ENCODE measurements around the gene ZNF232. TPM values are rescaled to one million over a fixed set of nuclear protein-coding genes. Genes with fewer than 3 reads are reported as not detected.
"Not testable (repeated sequence)": the region's sequence is repeated elsewhere in the genome, so short reads cannot be mapped to it uniquely, and the experiment has no call there.

ZNF232 gene
- total RNA-seq, 1 donor, result 8.3 TPM

DNA sequence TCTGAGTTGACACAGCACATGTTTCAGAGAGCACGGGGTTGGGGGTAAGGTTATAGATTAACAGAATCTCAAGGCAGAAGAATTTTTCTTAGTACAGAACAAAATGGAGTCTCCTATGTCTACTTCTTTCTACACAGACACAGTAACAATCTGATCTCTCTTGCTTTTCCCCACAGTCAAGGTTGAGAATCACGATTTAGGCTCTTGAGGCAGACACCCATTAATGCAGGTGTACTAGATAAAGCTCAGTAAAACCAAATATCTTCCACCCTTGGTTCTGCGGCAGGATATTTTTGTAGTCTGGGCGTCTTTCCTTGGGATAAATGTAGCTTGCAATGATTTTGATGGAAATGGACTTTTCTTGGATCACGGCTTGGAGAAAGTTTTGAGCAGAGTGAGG is 36.2 kb downstream of the ZNF232 start:
- not testable (repeated sequence) for H3K4me3 ChIP-seq (ENCODE audit: insufficient read depth, low read length); H3K27ac ChIP-seq (ENCODE audit: low read depth, low read length); H3K36me3 ChIP-seq (ENCODE audit: insufficient read depth, low read length); DNase-seq (ENCODE audit: insufficient read length, low spot score, missing footprints); H4K20me1 ChIP-seq (ENCODE audit: insufficient read depth, low read length); H3K4me2 ChIP-seq (ENCODE audit: insufficient read depth, low read length); H2AFZ ChIP-seq (ENCODE audit: low read length); H3K27me3 ChIP-seq (ENCODE audit: insufficient read depth, low read length); H3K79me2 ChIP-seq (ENCODE audit: insufficient read depth, low read length); H3K9me3 ChIP-seq (ENCODE audit: low read depth, low read length); H3K4me1 ChIP-seq (ENCODE audit: insufficient read depth, low read length)

DNA sequence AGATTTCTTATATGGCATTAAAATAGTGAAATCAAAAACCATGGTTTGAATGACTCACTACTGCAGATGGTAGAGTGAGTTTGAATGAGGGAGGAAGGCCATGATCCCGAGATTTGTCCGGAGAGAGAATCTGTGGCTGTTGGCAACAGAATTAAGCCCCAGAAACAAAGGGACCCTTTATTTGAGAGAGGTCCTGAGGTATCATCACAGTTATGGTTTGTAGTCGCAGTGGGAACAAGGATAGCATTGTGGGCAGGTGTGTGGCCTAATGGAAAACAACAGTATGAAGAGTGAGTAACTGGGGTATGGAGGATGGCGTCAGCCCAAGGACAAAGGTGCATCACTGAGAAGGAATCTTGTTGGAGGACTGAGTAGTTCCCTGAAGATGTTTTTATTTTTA is 42.0 kb downstream of the ZNF232 start:
- Histone ChIP-seq H2AFZ (ENCODE audit: low read length) (no peak overlapping the region), H3K4me2 (ENCODE audit: insufficient read depth, low read length) (no peak overlapping the region), H3K27ac (ENCODE audit: low read depth, low read length) (no peak overlapping the region), H4K20me1 (ENCODE audit: insufficient read depth, low read length) (no peaks in the 10 kb centered on the region), H3K4me3 (ENCODE audit: insufficient read depth, low read length) (no peak overlapping the region), H3K9me3 (ENCODE audit: low read depth, low read length) (no peaks in the 10 kb centered on the region), H3K4me1 (ENCODE audit: insufficient read depth, low read length) (no peaks in the 10 kb centered on the region), H3K36me3 (ENCODE audit: insufficient read depth, low read length) (no peaks in the 10 kb centered on the region), H3K27me3 (ENCODE audit: insufficient read depth, low read length) (no peaks in the 10 kb centered on the region), H3K79me2 (ENCODE audit: insufficient read depth, low read length) (no peaks in the 10 kb centered on the region)
- TF ChIP-seq, protein P1, sequence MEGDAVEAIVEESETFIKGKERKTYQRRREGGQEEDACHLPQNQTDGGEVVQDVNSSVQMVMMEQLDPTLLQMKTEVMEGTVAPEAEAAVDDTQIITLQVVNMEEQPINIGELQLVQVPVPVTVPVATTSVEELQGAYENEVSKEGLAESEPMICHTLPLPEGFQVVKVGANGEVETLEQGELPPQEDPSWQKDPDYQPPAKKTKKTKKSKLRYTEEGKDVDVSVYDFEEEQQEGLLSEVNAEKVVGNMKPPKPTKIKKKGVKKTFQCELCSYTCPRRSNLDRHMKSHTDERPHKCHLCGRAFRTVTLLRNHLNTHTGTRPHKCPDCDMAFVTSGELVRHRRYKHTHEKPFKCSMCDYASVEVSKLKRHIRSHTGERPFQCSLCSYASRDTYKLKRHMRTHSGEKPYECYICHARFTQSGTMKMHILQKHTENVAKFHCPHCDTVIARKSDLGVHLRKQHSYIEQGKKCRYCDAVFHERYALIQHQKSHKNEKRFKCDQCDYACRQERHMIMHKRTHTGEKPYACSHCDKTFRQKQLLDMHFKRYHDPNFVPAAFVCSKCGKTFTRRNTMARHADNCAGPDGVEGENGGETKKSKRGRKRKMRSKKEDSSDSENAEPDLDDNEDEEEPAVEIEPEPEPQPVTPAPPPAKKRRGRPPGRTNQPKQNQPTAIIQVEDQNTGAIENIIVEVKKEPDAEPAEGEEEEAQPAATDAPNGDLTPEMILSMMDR (IDR thresholded peaks at IDR 0.05; ENCODE audit: extremely low read depth, low read depth, low read length), result no peak
- no peak for DNase-seq (ENCODE audit: insufficient read length, low spot score, missing footprints)

DNA sequence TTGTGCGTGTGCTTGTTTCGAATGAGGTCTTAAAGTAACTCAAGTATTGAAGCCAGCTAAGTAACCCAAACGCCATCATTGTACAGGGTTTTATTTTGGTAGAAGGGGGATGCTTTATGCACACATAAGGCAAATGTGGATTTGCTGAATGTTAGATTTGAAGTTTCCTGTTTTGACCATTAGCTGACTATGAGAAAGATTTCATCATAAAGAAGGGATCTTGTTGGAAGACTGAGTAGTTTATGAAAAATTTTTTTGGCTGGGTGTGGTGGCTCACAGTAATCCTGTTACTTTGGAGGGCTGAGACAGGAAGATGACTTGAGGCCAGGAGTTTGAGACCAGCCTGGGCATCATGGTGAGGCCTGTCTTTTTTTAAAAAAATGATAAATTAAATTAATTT is 43.4 kb downstream of the ZNF232 start:
- Histone ChIP-seq H3K4me2 (ENCODE audit: insufficient read depth, low read length) (no peak overlapping the region), H3K27me3 (ENCODE audit: insufficient read depth, low read length) (no peaks in the 10 kb centered on the region), H3K4me3 (ENCODE audit: insufficient read depth, low read length) (no peak overlapping the region), H3K27ac (ENCODE audit: low read depth, low read length) (no peak overlapping the region), H3K36me3 (ENCODE audit: insufficient read depth, low read length) (no peaks in the 10 kb centered on the region), H4K20me1 (ENCODE audit: insufficient read depth, low read length) (no peaks in the 10 kb centered on the region), H3K9me3 (ENCODE audit: low read depth, low read length) (no peaks in the 10 kb centered on the region), H3K4me1 (ENCODE audit: insufficient read depth, low read length) (no peaks in the 10 kb centered on the region), H2AFZ (ENCODE audit: low read length) (no peak overlapping the region), H3K79me2 (ENCODE audit: insufficient read depth, low read length) (no peaks in the 10 kb centered on the region)
- TF ChIP-seq, protein P1 (IDR thresholded peaks at IDR 0.05; ENCODE audit: extremely low read depth, low read depth, low read length), result no peak
- no peak for DNase-seq (ENCODE audit: insufficient read length, low spot score, missing footprints)

DNA sequence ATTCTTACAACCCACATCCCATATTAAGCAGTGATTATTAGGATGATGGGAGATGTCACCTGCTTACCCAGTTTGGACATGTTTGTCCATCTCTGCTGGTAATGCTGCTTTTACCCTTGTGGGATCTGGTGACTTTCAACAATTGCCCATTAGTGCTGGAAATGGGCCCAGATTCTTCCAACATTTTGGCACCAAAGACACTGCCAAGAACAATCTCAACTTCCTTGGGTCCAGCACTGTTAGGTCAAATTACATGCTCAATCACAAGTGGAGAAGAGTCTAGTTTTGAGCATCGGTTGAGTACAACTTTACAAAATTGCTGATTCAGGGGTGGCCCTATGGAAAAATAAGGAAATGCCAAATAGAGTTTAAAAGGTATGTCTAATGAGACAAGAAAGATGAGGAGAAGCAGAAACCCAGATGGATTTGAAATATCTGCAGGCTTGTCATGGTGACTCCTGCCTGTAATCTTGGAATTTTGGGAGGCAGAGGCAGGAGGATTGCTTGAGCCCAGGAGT is 46.4 kb downstream of the ZNF232 start:
- Histone ChIP-seq H3K4me3 (ENCODE audit: insufficient read depth, low read length) (no peak overlapping the region), H3K4me2 (ENCODE audit: insufficient read depth, low read length) (no peak overlapping the region), H3K27ac (ENCODE audit: low read depth, low read length) (no peak overlapping the region), H3K9me3 (ENCODE audit: low read depth, low read length) (no peaks in the 10 kb centered on the region), H2AFZ (ENCODE audit: low read length) (no peak overlapping the region), H4K20me1 (ENCODE audit: insufficient read depth, low read length) (no peaks in the 10 kb centered on the region), H3K27me3 (ENCODE audit: insufficient read depth, low read length) (no peaks in the 10 kb centered on the region), H3K79me2 (ENCODE audit: insufficient read depth, low read length) (no peaks in the 10 kb centered on the region), H3K36me3 (ENCODE audit: insufficient read depth, low read length) (no peaks in the 10 kb centered on the region), H3K4me1 (ENCODE audit: insufficient read depth, low read length) (no peaks in the 10 kb centered on the region)
- TF ChIP-seq, protein P1 (IDR thresholded peaks at IDR 0.05; ENCODE audit: extremely low read depth, low read depth, low read length), result no peak
- DNase-seq (ENCODE audit: insufficient read length, low spot score, missing footprints), result no peak

Small RNA genes within 50 kb of the gene (small RNA-seq; reads per million reads assigned to genes)
- not detected for gene AC012146.4

Other genes starting within 250 kb of the ZNF232 start
- 4.0 and 5.3 TPM in 2 replicates for gene C17orf107, start 212.3 kb downstream of the ZNF232 start, total RNA-seq
- 1.4 and 1.8 TPM in 2 replicates for gene CHRNE, start 208.8 kb downstream of the ZNF232 start, total RNA-seq
- gene GP1BA, start 179.6 kb downstream of the ZNF232 start, total RNA-seq, result not detected in 2 replicates
- 43.6 and 47.4 TPM in 2 replicates for gene SLC25A11, start 171.8 kb downstream of the ZNF232 start, total RNA-seq
- gene RNF167, start 171.6 kb downstream of the ZNF232 start, total RNA-seq, result 25.3 and 26.5 TPM in 2 replicates
- gene PFN1, start 163.3 kb downstream of the ZNF232 start, total RNA-seq, result 347 and 425 TPM in 2 replicates
- gene ENO3, start 160.8 kb downstream of the ZNF232 start, total RNA-seq, result 2.9 TPM in 2 replicates
- gene SPAG7, start 144.1 kb downstream of the ZNF232 start, total RNA-seq, result 34.0 and 39.8 TPM in 2 replicates
- gene CAMTA2, start 124.2 kb downstream of the ZNF232 start, total RNA-seq, result 14.7 and 19.2 TPM in 2 replicates
- 0.29 and 0.36 TPM in 2 replicates for gene INCA1, start 114.4 kb downstream of the ZNF232 start, total RNA-seq
- gene KIF1C, start 113.9 kb downstream of the ZNF232 start, total RNA-seq, result 54.6 and 54.8 TPM in 2 replicates
- not detected in 2 replicates for gene SLC52A1, start 76.5 kb downstream of the ZNF232 start, total RNA-seq
- 3.5 and 3.6 TPM in 2 replicates for gene ZFP3, start 33.4 kb downstream of the ZNF232 start, total RNA-seq
- not detected in 2 replicates for gene USP6, start 4.2 kb upstream of the ZNF232 start, total RNA-seq
- gene ZNF594, start 80.0 kb upstream of the ZNF232 start, total RNA-seq, result 8.7 and 11.5 TPM in 2 replicates
- not detected in 2 replicates for gene SCIMP, start 123.0 kb upstream of the ZNF232 start, total RNA-seq
- 56.0 and 59.4 TPM in 2 replicates for gene RABEP1, start 170.4 kb upstream of the ZNF232 start, total RNA-seq

Measured in osteoblast (primary cell).